K562 (cell line): Measurements from ENCODE around the gene ZNF610.

Experiments
- BDP1 ChIP-seq: IDR thresholded peaks from 3 replicates; pipeline ENCODE4 v1.6.1; 2011; ENCODE audit not compliant: insufficient read length, insufficient read depth
- BRF1 ChIP-seq: IDR thresholded peaks from 3 replicates; pipeline ENCODE4 v1.6.1; 2011; ENCODE audit warnings: borderline replicate concordance, mild to moderate bottlenecking; ENCODE audit not compliant: insufficient read length; ENCODE audit errors: extremely low read depth
- CHD4 ChIP-seq: fragments of 200-600 bp; sonication (generic); IDR thresholded peaks from 3 replicates; pipeline ENCODE4 v1.6.1; 2012; ENCODE audit warnings: low read depth, mild to moderate bottlenecking, mixed read lengths, low read length, inconsistent platforms; ENCODE audit not compliant: insufficient read depth, insufficient replicate concordance, poor library complexity, severe bottlenecking
- HDAC2 ChIP-seq: fragments of 450-650 bp; IDR thresholded peaks from 2 replicates; pipeline ENCODE4 v1.6.1; 2016; ENCODE audit warnings: mild to moderate bottlenecking
- KAT8 ChIP-seq: fragments of 450-650 bp; IDR thresholded peaks from 2 replicates; pipeline ENCODE4 v1.6.1; 2016; ENCODE audit warnings: low read depth, mild to moderate bottlenecking
- POLR2A ChIP-seq: fragments of 450-650 bp; conservative IDR thresholded peaks from 2 replicates; pipeline ENCODE4 v1.6.1; 2016
- SP2 ChIP-seq: IDR thresholded peaks from 2 replicates; pipeline ENCODE4 v1.6.1; 2011; ENCODE audit warnings: mild to moderate bottlenecking, low read depth, low read length, moderate library complexity; ENCODE audit not compliant: poor library complexity, severe bottlenecking; ENCODE audit errors: extremely low read depth
- TF ChIP-seq, protein P1 (sequence below): sonication (generic); formaldehyde crosslinking; IDR thresholded peaks from 2 replicates; pipeline ENCODE4 v1.8.0; 2022; ENCODE audit warnings: mild to moderate bottlenecking, missing genetic modification reagents
- TF ChIP-seq, protein P2 (sequence below), 2 experiments: fragments of 450-650 bp in 1 of 2; sonication (generic) in 1 of 2; formaldehyde crosslinking in 1 of 2; IDR thresholded peaks in 1 of 2; conservative IDR thresholded peaks in 1 of 2; 2 replicates each; pipeline versions ENCODE4 v1.6.1 to v1.8.1; 2016 to 2023; ENCODE audit warnings: mild to moderate bottlenecking in 2 of 2, moderate library complexity in 2 of 2, inconsistent platforms in 1 of 2, missing genetic modification reagents in 1 of 2

DNA sequence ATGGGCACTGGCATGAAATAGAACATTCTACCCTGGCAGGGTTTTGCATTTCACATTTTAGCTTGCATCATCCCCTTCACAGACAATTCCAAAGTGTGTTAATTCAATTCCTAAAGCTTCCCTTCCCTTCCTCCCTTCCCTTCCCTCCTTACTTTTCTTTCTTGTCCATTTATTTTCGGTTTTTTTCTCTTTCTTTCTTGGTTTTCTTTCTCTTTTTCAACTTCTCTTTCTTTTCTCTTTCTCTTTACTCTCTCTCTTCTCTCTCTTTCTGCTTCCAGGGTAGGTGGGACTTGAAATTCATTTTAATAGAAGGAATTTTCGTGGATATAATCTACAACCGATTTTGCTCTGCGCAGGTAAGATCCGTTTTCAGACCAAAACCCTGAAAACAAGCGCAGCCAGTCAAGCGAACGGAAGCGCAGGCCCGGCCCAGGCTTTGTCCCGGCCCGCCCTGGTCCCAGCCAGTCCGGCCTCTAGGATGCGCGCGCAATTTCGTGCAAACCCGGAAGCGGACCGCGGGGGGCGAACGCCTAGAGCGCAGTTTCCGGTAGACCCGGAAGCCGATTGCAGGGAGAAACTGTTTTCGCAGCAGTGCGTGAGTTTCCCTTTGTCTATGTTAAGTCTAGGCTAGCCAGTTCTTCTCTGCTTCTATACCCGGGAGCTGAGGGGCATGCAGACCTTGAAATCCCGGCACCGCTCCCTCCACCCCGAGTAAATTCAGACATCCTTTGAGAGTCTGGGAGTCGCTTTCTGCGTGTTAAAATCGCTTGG, 61.5 kb downstream of the ZNF610 start, which contains the start of gene ZNF528:
- TF ChIP-seq, protein P1, sequence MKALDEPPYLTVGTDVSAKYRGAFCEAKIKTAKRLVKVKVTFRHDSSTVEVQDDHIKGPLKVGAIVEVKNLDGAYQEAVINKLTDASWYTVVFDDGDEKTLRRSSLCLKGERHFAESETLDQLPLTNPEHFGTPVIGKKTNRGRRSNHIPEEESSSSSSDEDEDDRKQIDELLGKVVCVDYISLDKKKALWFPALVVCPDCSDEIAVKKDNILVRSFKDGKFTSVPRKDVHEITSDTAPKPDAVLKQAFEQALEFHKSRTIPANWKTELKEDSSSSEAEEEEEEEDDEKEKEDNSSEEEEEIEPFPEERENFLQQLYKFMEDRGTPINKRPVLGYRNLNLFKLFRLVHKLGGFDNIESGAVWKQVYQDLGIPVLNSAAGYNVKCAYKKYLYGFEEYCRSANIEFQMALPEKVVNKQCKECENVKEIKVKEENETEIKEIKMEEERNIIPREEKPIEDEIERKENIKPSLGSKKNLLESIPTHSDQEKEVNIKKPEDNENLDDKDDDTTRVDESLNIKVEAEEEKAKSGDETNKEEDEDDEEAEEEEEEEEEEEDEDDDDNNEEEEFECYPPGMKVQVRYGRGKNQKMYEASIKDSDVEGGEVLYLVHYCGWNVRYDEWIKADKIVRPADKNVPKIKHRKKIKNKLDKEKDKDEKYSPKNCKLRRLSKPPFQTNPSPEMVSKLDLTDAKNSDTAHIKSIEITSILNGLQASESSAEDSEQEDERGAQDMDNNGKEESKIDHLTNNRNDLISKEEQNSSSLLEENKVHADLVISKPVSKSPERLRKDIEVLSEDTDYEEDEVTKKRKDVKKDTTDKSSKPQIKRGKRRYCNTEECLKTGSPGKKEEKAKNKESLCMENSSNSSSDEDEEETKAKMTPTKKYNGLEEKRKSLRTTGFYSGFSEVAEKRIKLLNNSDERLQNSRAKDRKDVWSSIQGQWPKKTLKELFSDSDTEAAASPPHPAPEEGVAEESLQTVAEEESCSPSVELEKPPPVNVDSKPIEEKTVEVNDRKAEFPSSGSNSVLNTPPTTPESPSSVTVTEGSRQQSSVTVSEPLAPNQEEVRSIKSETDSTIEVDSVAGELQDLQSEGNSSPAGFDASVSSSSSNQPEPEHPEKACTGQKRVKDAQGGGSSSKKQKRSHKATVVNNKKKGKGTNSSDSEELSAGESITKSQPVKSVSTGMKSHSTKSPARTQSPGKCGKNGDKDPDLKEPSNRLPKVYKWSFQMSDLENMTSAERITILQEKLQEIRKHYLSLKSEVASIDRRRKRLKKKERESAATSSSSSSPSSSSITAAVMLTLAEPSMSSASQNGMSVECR (CRISPR knock-in tag), result no peak
- TF ChIP-seq SP2, result no peak
- TF ChIP-seq, protein P2, sequence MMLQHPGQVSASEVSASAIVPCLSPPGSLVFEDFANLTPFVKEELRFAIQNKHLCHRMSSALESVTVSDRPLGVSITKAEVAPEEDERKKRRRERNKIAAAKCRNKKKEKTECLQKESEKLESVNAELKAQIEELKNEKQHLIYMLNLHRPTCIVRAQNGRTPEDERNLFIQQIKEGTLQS (IDR thresholded peaks at IDR 0.05), result no peak
- TF ChIP-seq, protein P2 (CRISPR knock-in tag; conservative IDR thresholded peaks at IDR 0.05), result no peak
- no peak for TF ChIP-seq BRF1
- TF ChIP-seq CHD4, result no peak
- no peak; the same call in 1 of the 2 replicates for TF ChIP-seq POLR2A
- no peak for TF ChIP-seq HDAC2
- TF ChIP-seq KAT8, result no peak
- TF ChIP-seq BDP1, result no peak
